ENCODE measurements around the gene SKI. TPM values are rescaled to one million over a fixed set of nuclear protein-coding genes. Genes with fewer than 3 reads are reported as not detected.

SKI gene
- total RNA-seq, 1 donor from 2014 or later: 26.9 TPM

- H3K4me3 ChIP-seq (ENCODE audit: low read depth, low read length): no peak overlapping the region
- no peak for DNase-seq (ENCODE audit: low read depth)
- peaks cover 8% of the 10 kb centered on the region for H3K27me3 ChIP-seq (ENCODE audit: control insufficient read depth, insufficient read depth, low read length)
- H3K36me3 ChIP-seq (ENCODE audit: control insufficient read depth, insufficient read depth, low read length): no peaks in the 10 kb centered on the region
- no peak for TF ChIP-seq CTCF (IDR thresholded peaks at IDR 0.05; ENCODE audit: insufficient read depth, low read length, poor library complexity, severe bottlenecking)
Measured at GRCh38 chr1:2320760-2321667, 92.9 kb downstream of the SKI start.

- no peak overlapping the region for H3K4me3 ChIP-seq (ENCODE audit: low read depth, low read length)
- TF ChIP-seq CTCF (IDR thresholded peaks at IDR 0.05; ENCODE audit: insufficient read depth, low read length, poor library complexity, severe bottlenecking): peak; percentile 32
- no peaks in the 10 kb centered on the region for H3K36me3 ChIP-seq (ENCODE audit: control insufficient read depth, insufficient read depth, low read length)
- peak; percentile 71 for DNase-seq (ENCODE audit: low read depth)
- H3K27me3 ChIP-seq (ENCODE audit: control insufficient read depth, insufficient read depth, low read length): peaks cover 8% of the 10 kb centered on the region
Measured at GRCh38 chr1:2322065-2322571, 94.0 kb downstream of the SKI start.

GRCh38 chr1:2322581-2323211 is 94.6 kb downstream of the SKI start:
- H3K36me3 ChIP-seq (ENCODE audit: control insufficient read depth, insufficient read depth, low read length): no peaks in the 10 kb centered on the region
- peaks cover 8% of the 10 kb centered on the region for H3K27me3 ChIP-seq (ENCODE audit: control insufficient read depth, insufficient read depth, low read length)
- no peak for TF ChIP-seq CTCF (IDR thresholded peaks at IDR 0.05; ENCODE audit: insufficient read depth, low read length, poor library complexity, severe bottlenecking)
- H3K4me3 ChIP-seq (ENCODE audit: low read depth, low read length): no peak overlapping the region
- no peak for DNase-seq (ENCODE audit: low read depth)

- H3K4me3 ChIP-seq (ENCODE audit: low read depth, low read length): no peak overlapping the region
- no peak for TF ChIP-seq CTCF (IDR thresholded peaks at IDR 0.05; ENCODE audit: insufficient read depth, low read length, poor library complexity, severe bottlenecking)
- no peak for DNase-seq (ENCODE audit: low read depth)
- H3K36me3 ChIP-seq (ENCODE audit: control insufficient read depth, insufficient read depth, low read length): no peaks in the 10 kb centered on the region
- peaks cover 8% of the 10 kb centered on the region for H3K27me3 ChIP-seq (ENCODE audit: control insufficient read depth, insufficient read depth, low read length)
Measured at GRCh38 chr1:2323451-2323974, 95.4 kb downstream of the SKI start.

GRCh38 chr1:2324553-2325366 is 96.6 kb downstream of the SKI start:
- Histone ChIP-seq H3K36me3 (ENCODE audit: control insufficient read depth, insufficient read depth, low read length) (no peaks in the 10 kb centered on the region), H3K27me3 (ENCODE audit: control insufficient read depth, insufficient read depth, low read length) (peaks cover 8% of the 10 kb centered on the region), H3K4me3 (ENCODE audit: low read depth, low read length) (no peak overlapping the region)
- DNase-seq (ENCODE audit: low read depth): no peak
- TF ChIP-seq CTCF (IDR thresholded peaks at IDR 0.05; ENCODE audit: insufficient read depth, low read length, poor library complexity, severe bottlenecking): no peak
